Right renal cortex interstitium (tissue), 3 donors: ENCODE measurements around the gene TSPAN32. TPM values are rescaled to one million over a fixed set of nuclear protein-coding genes. Genes with fewer than 3 reads are reported as not detected.

ENCODE experiments used
- DNase-seq, 3 donors: peaks; one replicate each; pipeline ENCODE4 v3.0.0-alpha.2; 2013; ENCODE audit warnings: low read depth in 3 of 3, low spot score in 2 of 3
- polyA plus RNA-seq, 3 donors: library from polyadenylated mRNA; unstranded; fragments of 120-200 nt; gene quantifications; one replicate each; pipeline ENCODE4 v1.2.1, GENCODE V29; 2013; ENCODE audit not compliant: insufficient read length in 3 of 3

The TSPAN32 gene
- polyA plus RNA-seq, 3 donors, result 1.9 to 2.3 (median 2.2) TPM

GRCh38 chr11:2314136-2314524 lies 12.3 kb downstream of the TSPAN32 start:
- no peak for DNase-seq

- DNase-seq, result peak in 1 of 3 donors; percentile 85
These were observed 12.9 kb downstream of the TSPAN32 start for GRCh38 chr11:2314525-2315394.

- DNase-seq, result no peak
These were observed 13.8 kb downstream of the TSPAN32 start for GRCh38 chr11:2315395-2316168.

DNA sequence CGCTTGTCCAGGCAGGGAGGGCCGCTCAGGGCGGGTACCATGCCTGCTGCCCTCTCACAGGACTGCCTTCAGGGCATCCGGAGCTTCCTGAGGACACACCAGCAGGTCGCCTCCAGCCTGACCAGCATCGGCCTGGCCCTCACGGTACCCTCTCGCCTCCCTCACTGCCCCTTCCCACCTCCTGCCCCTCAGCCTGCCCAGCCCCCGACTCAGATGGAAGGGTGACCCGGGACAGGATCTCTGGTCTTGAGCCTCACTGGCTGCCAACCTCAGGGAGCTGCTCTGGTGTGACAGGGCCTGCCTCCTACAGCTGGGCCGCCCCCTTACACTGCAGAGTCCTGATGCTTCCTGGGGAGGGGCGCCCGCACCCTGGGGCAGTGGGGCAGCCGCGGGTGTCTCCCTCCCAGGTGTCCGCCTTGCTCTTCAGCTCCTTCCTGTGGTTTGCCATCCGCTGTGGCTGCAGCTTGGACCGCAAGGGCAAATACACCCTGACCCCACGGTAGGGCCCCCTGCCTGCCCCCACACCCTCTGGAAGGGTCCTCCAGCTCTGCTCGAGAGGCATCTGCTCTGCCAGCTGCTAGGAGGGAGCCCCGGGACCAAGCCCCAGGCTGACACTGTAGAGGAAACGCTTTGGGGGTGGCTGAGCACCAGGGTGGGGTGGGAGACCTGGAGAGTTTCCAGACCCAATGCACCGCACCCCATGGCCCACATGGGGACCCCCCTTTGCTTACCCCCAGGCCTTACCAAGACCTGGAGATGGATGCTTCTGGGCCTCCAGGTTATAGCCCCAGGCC lies 14.6 kb downstream of the TSPAN32 start:
- DNase-seq, result no peak

GRCh38 chr11:2316963-2317244 lies 15.1 kb downstream of the TSPAN32 start:
- DNase-seq, result no peak

DNA sequence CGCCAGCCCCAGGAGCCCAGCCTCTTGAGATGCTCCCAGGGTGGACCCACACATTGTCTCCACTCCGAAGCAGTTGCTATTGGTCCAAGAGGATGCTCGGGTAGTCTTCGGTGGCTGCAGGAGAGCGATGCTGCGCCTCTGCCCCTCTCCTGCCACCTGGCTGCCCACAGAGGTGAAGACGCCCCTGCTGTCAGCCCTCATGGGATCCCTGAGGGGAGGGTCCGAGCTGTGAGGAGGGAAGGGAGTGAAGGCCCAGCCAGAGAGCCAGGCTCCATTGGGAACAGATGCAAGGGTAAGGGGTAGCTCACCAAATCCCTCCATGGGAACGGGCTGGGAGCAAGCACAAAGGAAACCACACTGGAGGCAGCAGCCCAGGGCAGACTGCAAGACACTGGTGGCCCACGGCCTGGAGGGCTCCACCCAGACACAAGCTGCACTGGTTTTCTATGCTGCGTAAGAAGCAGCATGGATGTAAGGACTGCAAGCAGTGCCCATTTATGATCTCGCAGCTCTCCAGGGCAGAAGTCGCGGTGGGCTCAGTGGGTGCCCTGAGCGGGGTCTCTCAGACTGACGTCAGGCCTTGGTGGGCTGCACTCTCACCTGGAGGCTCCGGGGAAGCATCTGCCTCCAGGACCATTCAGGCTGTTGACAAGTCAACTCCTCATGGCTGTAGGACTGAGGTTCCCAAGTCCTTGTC lies 15.7 kb downstream of the TSPAN32 start:
- no peak for DNase-seq

GRCh38 chr11:2318123-2318522 lies 16.3 kb downstream of the TSPAN32 start:
- DNase-seq, result no peak

DNA sequence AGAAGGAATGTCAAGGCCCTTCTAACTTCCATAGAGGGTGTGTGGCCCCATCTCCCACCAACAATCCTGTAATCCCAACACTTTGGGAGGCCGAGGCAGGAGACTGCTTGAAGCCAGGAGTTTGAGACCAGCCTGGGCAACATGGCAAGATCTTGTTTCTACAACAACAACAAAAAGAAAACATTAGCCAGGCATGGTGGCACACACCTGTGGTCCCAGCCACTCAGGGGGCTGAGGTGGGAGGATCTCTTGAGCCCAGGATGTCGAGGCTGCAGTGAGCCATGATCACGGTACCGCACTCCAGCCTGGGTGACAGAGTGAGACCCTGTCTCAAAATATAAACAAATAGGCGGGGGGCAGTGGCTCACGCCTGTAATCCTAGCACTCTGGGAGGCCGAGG lies 16.9 kb downstream of the TSPAN32 start:
- DNase-seq, result no peak

GRCh38 chr11:2319791-2320472 lies 18.1 kb downstream of the TSPAN32 start:
- DNase-seq, result no peak

- DNase-seq, result no peak
These were observed 18.9 kb downstream of the TSPAN32 start for GRCh38 chr11:2320568-2321310.

GRCh38 chr11:2321311-2321683 lies 19.5 kb downstream of the TSPAN32 start:
- no peak for DNase-seq

DNA sequence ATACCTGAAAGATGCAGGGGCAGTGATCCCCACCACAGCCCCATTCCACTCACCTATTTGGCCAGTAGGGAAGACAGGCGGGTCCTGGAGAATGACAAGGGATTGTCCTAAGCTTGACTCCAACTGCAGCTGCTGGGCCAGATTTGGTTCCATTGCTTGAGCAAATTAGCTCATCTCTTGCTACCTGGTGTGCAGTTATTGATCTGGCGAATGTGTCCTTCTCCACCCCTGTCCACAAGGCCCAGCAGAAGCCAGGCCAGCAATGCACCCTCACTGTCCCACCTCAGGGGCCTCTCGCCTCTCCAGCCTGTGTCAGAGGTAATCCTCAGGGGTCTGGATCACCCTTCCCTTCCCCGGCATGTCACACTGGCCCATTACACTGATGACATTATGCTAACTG lies 23.3 kb downstream of the TSPAN32 start:
- no peak for DNase-seq

- no peak for DNase-seq
These were observed 23.9 kb downstream of the TSPAN32 start for GRCh38 chr11:2325719-2326118.

- no peak for DNase-seq
These were observed 25.2 kb downstream of the TSPAN32 start for GRCh38 chr11:2327032-2327431.

GRCh38 chr11:2328021-2328420 lies 26.2 kb downstream of the TSPAN32 start:
- no peak for DNase-seq

DNA sequence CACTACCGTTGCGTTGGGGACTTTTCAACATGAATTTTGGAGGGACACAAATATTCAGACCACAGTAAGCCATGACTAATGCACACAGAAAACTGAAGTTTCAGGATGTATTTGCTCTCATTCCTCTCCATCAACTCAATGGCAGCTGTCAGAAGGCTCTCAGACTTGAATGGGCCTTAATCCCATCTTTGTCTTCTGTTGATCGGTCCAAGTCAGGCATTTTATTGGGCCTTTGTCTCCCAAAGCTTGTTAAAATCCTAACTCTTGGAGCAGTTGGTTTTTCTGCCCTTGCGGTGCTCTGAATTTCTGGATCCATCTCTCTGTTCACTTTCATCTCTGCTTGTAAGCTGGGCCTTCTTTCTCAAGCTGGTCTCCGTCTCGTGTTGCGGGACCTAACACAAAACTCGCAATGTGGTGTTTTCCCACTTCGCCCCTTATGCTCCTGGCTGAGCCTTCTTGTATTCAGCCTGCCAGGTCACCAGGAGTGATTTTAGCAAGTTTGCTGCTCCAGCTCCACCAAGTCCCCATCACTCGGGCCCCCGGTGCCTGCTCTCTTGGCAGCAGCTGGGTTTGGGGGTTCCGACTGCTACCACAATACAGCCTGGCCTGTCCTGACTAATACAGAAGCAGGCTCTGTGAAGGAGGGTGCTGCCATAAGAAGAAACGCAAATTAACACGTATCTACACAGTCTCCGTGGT lies 27.0 kb downstream of the TSPAN32 start:
- no peak for DNase-seq

DNA sequence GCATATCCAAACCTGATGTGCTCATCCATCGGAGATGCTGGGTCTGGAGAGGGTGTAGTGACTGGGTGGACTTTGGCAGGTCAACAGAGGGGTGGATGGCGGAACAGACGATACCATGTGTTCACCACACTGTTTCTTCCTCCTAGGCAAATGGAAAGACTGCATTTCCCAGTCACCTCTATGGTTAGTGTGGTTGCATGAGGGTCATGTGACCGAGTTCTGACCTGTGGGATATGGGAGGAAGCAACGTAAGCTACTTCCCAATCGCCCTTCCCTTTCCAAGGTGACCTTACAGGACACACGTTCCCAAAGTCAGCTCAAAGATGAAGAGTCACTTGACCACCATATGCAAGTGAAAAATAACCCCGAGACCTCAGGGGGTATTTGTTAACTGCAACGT lies 27.7 kb downstream of the TSPAN32 start:
- no peak for DNase-seq

GRCh38 chr11:2330696-2331095 lies 28.9 kb downstream of the TSPAN32 start:
- DNase-seq, result no peak

DNA sequence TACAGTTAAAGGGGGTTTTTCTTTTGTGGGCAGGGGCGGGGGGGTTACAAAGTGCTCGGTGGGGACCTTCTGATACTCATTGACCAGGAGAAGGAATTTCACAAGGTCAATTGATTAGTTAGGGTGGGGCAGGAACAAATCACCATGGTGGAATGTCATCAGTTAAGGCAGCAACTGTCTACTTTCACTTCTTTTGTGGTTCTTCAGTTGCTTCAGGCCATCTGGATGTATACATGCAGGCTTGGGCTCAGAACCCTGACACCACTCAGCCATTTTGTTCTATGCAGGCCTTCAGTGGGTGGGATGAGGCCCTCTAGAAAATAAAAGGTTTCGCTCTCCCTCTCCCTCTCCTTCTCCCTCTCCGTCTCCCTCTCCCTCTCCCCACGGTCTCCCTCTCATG lies 29.6 kb downstream of the TSPAN32 start:
- no peak for DNase-seq
